CD14-positive monocyte (primary cell): ENCODE data around the gene GNAS. TPM values are rescaled to one million over a fixed set of nuclear protein-coding genes. Genes with fewer than 3 reads are reported as not detected.

Experiments
- DNase-seq, 3 donors: peaks; one replicate each; pipeline ENCODE4 v3.0.0-alpha.2; 2011 to 2022
- H2AFZ ChIP-seq: 2 replicates; pipeline ENCODE4 v1.6.0; 2012; ENCODE audit warnings: mild to moderate bottlenecking, low read depth, low read length, inconsistent platforms; ENCODE audit not compliant: insufficient read depth, poor library complexity, severe bottlenecking
- H3K27ac ChIP-seq, 2 donors: 1 replicate in 1 of 2; 2 replicates in 1 of 2; pipeline ENCODE4 v1.5.1; 2012 to 2013; ENCODE audit warnings: low read length in 2 of 2, control low read depth in 1 of 2, inconsistent platforms in 1 of 2, low read depth in 1 of 2, mild to moderate bottlenecking in 1 of 2
- H3K27me3 ChIP-seq, 2 donors: one replicate each; pipeline versions ENCODE4 v1.6.0 to v1.6.1; 2011 to 2013; ENCODE audit warnings: low read length in 2 of 2; ENCODE audit not compliant: control insufficient read depth in 2 of 2, insufficient read depth in 2 of 2
- H3K36me3 ChIP-seq, 2 donors: replicated peaks in 1 of 2; 1 replicate in 1 of 2; 2 replicates in 1 of 2; pipeline versions ENCODE4 v1.5.1 to v1.6.1; 2012 to 2013; ENCODE audit warnings: low read length in 2 of 2, control low read depth in 1 of 2, inconsistent platforms in 1 of 2, mild to moderate bottlenecking in 1 of 2; ENCODE audit not compliant: insufficient read depth in 2 of 2, control insufficient read depth in 1 of 2
- H3K4me1 ChIP-seq, 2 donors: 1 replicate in 1 of 2; 2 replicates in 1 of 2; pipeline versions ENCODE4 v1.5.1 to v1.6.1; 2012 to 2013; ENCODE audit warnings: low read length in 2 of 2, control low read depth in 1 of 2, inconsistent platforms in 1 of 2, mild to moderate bottlenecking in 1 of 2, moderate library complexity in 1 of 2; ENCODE audit not compliant: insufficient read depth in 2 of 2, control insufficient read depth in 1 of 2
- H3K4me2 ChIP-seq: replicated peaks from 2 replicates; pipeline ENCODE3; 2012; ENCODE audit warnings: low read length, moderate library complexity, mild to moderate bottlenecking; ENCODE audit not compliant: poor library complexity, severe bottlenecking; ENCODE audit errors: extremely low read depth
- H3K4me3 ChIP-seq, 3 experiments: fragments of 200-600 bp in 1 of 3; sonication (generic) in 1 of 3; replicated peaks in 1 of 3; 1 replicate in 2 of 3; 2 replicates in 1 of 3; pipeline ENCODE4 v1.5.1; 2011 to 2013; ENCODE audit warnings: low read length in 3 of 3, mild to moderate bottlenecking in 3 of 3, control low read depth in 2 of 3, low read depth in 2 of 3, inconsistent platforms in 1 of 3, moderate library complexity in 1 of 3
- H3K79me2 ChIP-seq: 2 replicates; pipeline ENCODE4 v1.6.0; 2012; ENCODE audit warnings: mild to moderate bottlenecking, control low read depth, inconsistent platforms, low read length, moderate library complexity; ENCODE audit not compliant: insufficient read depth
- H3K9ac ChIP-seq: 2 replicates; pipeline ENCODE4 v1.6.0; 2017; ENCODE audit warnings: low read length, mild to moderate bottlenecking; ENCODE audit not compliant: insufficient read depth, poor library complexity, severe bottlenecking
- H3K9me3 ChIP-seq, 2 donors: replicated peaks in 1 of 2; 1 replicate in 1 of 2; 2 replicates in 1 of 2; pipeline versions ENCODE4 v1.5.1 to v1.6.1; 2012 to 2013; ENCODE audit warnings: low read length in 2 of 2, control low read depth in 1 of 2; ENCODE audit not compliant: control insufficient read depth in 1 of 2, insufficient read depth in 1 of 2
- H4K20me1 ChIP-seq: 2 replicates; pipeline ENCODE4 v1.6.0; 2012; ENCODE audit warnings: mild to moderate bottlenecking, low read length, control low read depth, moderate library complexity; ENCODE audit not compliant: insufficient read depth
- H3K27ac Mint-ChIP-seq, 7 donors: one replicate each; pipeline ENCODE4 v1.8.0; 2020; ENCODE audit warnings: mild to moderate bottlenecking in 7 of 7, mixed read lengths in 7 of 7, moderate library complexity in 6 of 7, inconsistent platforms in 2 of 7
- H3K27me3 Mint-ChIP-seq, 3 donors: one replicate each; pipeline ENCODE4 v1.8.0; 2021 to 2022; ENCODE audit warnings: low read depth in 3 of 3, mild to moderate bottlenecking in 3 of 3, mixed read lengths in 3 of 3, moderate library complexity in 3 of 3, inconsistent platforms in 1 of 3
- H3K36me3 Mint-ChIP-seq, 2 donors: one replicate each; pipeline ENCODE4 v1.8.0; 2020; ENCODE audit warnings: mixed read lengths in 2 of 2, inconsistent platforms in 1 of 2, mild to moderate bottlenecking in 1 of 2
- H3K4me1 Mint-ChIP-seq: one replicate; pipeline ENCODE4 v1.8.0; 2020; ENCODE audit warnings: mild to moderate bottlenecking, mixed read lengths
- H3K4me3 Mint-ChIP-seq, 2 donors: one replicate each; pipeline ENCODE4 v1.8.0; 2020; ENCODE audit warnings: mild to moderate bottlenecking in 2 of 2, mixed read lengths in 2 of 2, moderate library complexity in 1 of 2
- H3K9me3 Mint-ChIP-seq, 7 donors: one replicate each; pipeline ENCODE4 v1.8.0; 2020 to 2022; ENCODE audit warnings: mixed read lengths in 7 of 7, mild to moderate bottlenecking in 6 of 7, moderate library complexity in 6 of 7, inconsistent platforms in 2 of 7
- CTCF ChIP-seq: fragments of 200-600 bp; IDR thresholded peaks from one replicate; pipeline ENCODE4 v1.8.0; 2022; ENCODE audit warnings: antibody characterized with exemption, mild to moderate bottlenecking
- whole genome bisulfite sequencing: methylation state at CpG from one replicate; pipeline ENCODE4 v1.1.5; 2013; ENCODE audit warnings: missing lambda C conversion rate; ENCODE audit not compliant: insufficient coverage; 5-methylcytosine and 5-hydroxymethylcytosine counted together
- intact Hi-C, 2 donors: fragments of 100-400 bp; cut with micrococcal nuclease; formaldehyde crosslinking; loops; one replicate each; pipeline versions ENCODE4 v1.15.0 to v1.15.1; 2023
- polyA plus RNA-seq, 3 donors: library from polyadenylated mRNA; depleted of rRNA in 1 of 3; unstranded in 2 of 3; stranded (reverse) in 1 of 3; fragments of 300-500 nt in 2 of 3; fragments of >200 nt in 1 of 3; fragmentation: Illumina TruSeq in 2 of 3; gene quantifications; 1 replicate in 2 of 3; 2 replicates in 1 of 3; pipeline ENCODE4 v1.2.3, GENCODE V29; 2012 to 2021

GNAS gene
- polyA plus RNA-seq, 3 donors: 109 to 1,105 (median 124) TPM

GRCh38 chr20:58918621-58919020, 66.1 kb downstream of the GNAS start:
- WGBS: 12% methylated on average over 5 of the region's 6 CpGs
- no peaks in the 10 kb centered on the region for H3K9me3 ChIP-seq
- Mint-ChIP-seq H3K4me1 (peaks cover 11% of the 10 kb centered on the region), H3K36me3 (no peaks in the 10 kb centered on the region), H3K27me3 (peaks cover 0 to 2% (median 0%) of the 10 kb centered on the region in 3 donors), H3K4me3 (peak overlapping the region in 1 of 2 donors; percentile 60), H3K27ac (peak overlapping the region in 1 of 7 donors; percentile 50), H3K9me3 (peaks cover 0 to 5% (median 0%) of the 10 kb centered on the region in 7 donors)
- H2AFZ ChIP-seq: no peak overlapping the region
- H3K9ac ChIP-seq: no peak overlapping the region
- H3K36me3 ChIP-seq: no peaks in the 10 kb centered on the region
- H3K27ac ChIP-seq: no peak overlapping the region
- H4K20me1 ChIP-seq: no peaks in the 10 kb centered on the region
- H3K4me2 ChIP-seq: no peak overlapping the region
- H3K4me3 ChIP-seq: no peak overlapping the region
- no peaks in the 10 kb centered on the region for H3K79me2 ChIP-seq
- intact Hi-C loops: no loop called here
- TF ChIP-seq CTCF: no peak
- peak; percentile 35 to 62 (median 49) for DNase-seq
- H3K4me1 ChIP-seq: peaks cover 0 to 7% of the 10 kb centered on the region in 2 donors
- H3K27me3 ChIP-seq: no peaks in the 10 kb centered on the region

DNA sequence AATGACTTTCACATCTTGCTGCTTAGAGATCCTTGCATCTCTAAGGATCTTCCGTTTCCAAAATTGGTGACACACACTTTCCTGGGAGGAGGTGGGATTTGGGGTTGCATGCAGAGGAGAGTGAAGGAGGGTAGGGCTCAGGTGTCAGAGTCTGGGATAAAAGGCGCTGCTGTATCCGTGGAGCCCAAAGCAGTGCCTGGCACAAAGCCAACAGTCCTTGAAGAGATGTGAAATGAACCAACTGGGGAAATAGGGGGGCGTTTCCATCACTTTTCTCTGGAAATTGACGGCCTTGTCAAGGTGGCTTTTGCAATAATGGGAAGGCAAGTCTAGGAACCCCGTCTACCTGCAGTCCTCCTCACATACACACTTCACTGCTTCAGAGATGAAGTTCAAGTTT, 69.0 kb downstream of the GNAS start:
- no peak for TF ChIP-seq CTCF
- Histone ChIP-seq H3K9ac (no peak overlapping the region), H4K20me1 (no peaks in the 10 kb centered on the region), H3K4me3 (no peak overlapping the region), H3K4me2 (no peak overlapping the region), H3K36me3 (no peaks in the 10 kb centered on the region), H3K27me3 (no peaks in the 10 kb centered on the region), H3K27ac (no peak overlapping the region), H3K4me1 (peaks cover 0 to 7% of the 10 kb centered on the region in 2 donors), H3K9me3 (no peaks in the 10 kb centered on the region), H2AFZ (no peak overlapping the region), H3K79me2 (no peaks in the 10 kb centered on the region)
- H3K27me3 Mint-ChIP-seq: peaks cover 0 to 2% (median 0%) of the 10 kb centered on the region in 3 donors
- 100% methylated on average over 2 of the region's 6 CpGs for WGBS
- no peak overlapping the region for H3K4me3 Mint-ChIP-seq
- no peak for DNase-seq
- peaks cover 0 to 5% (median 0%) of the 10 kb centered on the region in 7 donors for H3K9me3 Mint-ChIP-seq
- intact Hi-C loops: loop anchor here in 1 of 2 donors (5.0 kb wide), 1 partner anchor 51 kb away; no protein-coding TSS in a partner anchor
- no peak overlapping the region for H3K27ac Mint-ChIP-seq
- no peaks in the 10 kb centered on the region for H3K36me3 Mint-ChIP-seq
- peaks cover 8% of the 10 kb centered on the region for H3K4me1 Mint-ChIP-seq
